NT2/D1 (cell line): Measurements from ENCODE around the gene FN1.

Source experiments
- DNase-seq: peaks from one replicate; pipeline ENCODE4 v3.0.0-alpha.2; 2011; ENCODE audit warnings: low read depth, low spot score
- H3K27me3 ChIP-seq: 2 replicates; pipeline ENCODE4 v1.6.0; 2011; ENCODE audit warnings: mild to moderate bottlenecking; ENCODE audit not compliant: insufficient read length, insufficient read depth
- H3K36me3 ChIP-seq: 2 replicates; pipeline ENCODE4 v1.6.1; 2011; ENCODE audit warnings: mild to moderate bottlenecking, low read length, mixed read lengths; ENCODE audit not compliant: insufficient read depth, insufficient read length
- H3K4me1 ChIP-seq: 2 replicates; pipeline ENCODE4 v1.5.1; 2011; ENCODE audit not compliant: insufficient read depth, insufficient read length
- H3K4me3 ChIP-seq: 2 replicates; pipeline ENCODE4 v1.5.1; 2011; ENCODE audit warnings: low read depth; ENCODE audit not compliant: insufficient read length
- H3K9ac ChIP-seq: 2 replicates; pipeline ENCODE4 v1.6.0; 2011; ENCODE audit warnings: low read depth; ENCODE audit not compliant: insufficient read length
- H3K9me3 ChIP-seq: 2 replicates; pipeline ENCODE4 v1.5.1; 2011; ENCODE audit warnings: mild to moderate bottlenecking, low read length; ENCODE audit not compliant: insufficient read depth
- SUZ12 ChIP-seq: IDR thresholded peaks from 2 replicates; pipeline ENCODE4 v1.6.1; 2011; ENCODE audit not compliant: insufficient read length, insufficient read depth; ENCODE audit errors: extremely low read depth
- YY1 ChIP-seq: IDR thresholded peaks from 2 replicates; pipeline ENCODE4 v1.6.1; 2011; ENCODE audit not compliant: insufficient read length, insufficient read depth
- ZNF274 ChIP-seq: IDR thresholded peaks from 2 replicates; pipeline ENCODE4 v1.6.1; 2011; ENCODE audit warnings: mild to moderate bottlenecking, low read depth, low read length

FN1 gene

GRCh38 chr2:215394102-215394805 is 41.6 kb downstream of the FN1 start:
- H3K9me3 ChIP-seq, result peaks cover 4% of the 10 kb centered on the region; the same call in 1 of the 2 replicates
- no peak overlapping the region for H3K4me3 ChIP-seq
- no peaks in the 10 kb centered on the region for H3K27me3 ChIP-seq
- no peaks in the 10 kb centered on the region for H3K4me1 ChIP-seq
- DNase-seq, result no peak
- peaks cover 97% of the 10 kb centered on the region for H3K36me3 ChIP-seq
- no peak for TF ChIP-seq ZNF274
- TF ChIP-seq YY1, result no peak
- TF ChIP-seq SUZ12, result no peak
- no peak overlapping the region for H3K9ac ChIP-seq

GRCh38 chr2:215392687-215393270 is 43.1 kb downstream of the FN1 start:
- DNase-seq, result no peak
- no peaks in the 10 kb centered on the region for H3K4me1 ChIP-seq
- H3K9ac ChIP-seq, result no peak overlapping the region
- no peaks in the 10 kb centered on the region for H3K27me3 ChIP-seq
- peaks cover 97% of the 10 kb centered on the region for H3K36me3 ChIP-seq
- peaks cover 4% of the 10 kb centered on the region; the same call in 1 of the 2 replicates for H3K9me3 ChIP-seq
- no peak overlapping the region for H3K4me3 ChIP-seq
- TF ChIP-seq ZNF274, result no peak
- TF ChIP-seq YY1, result no peak
- TF ChIP-seq SUZ12, result no peak

- Histone ChIP-seq H3K4me1 (no peaks in the 10 kb centered on the region), H3K9ac (no peak overlapping the region), H3K9me3 (peaks cover 4% of the 10 kb centered on the region; the same call in 1 of the 2 replicates), H3K36me3 (peaks cover 97% of the 10 kb centered on the region), H3K4me3 (no peak overlapping the region), H3K27me3 (no peaks in the 10 kb centered on the region)
- TF ChIP-seq YY1 (no peak), SUZ12 (no peak), ZNF274 (no peak)
- no peak for DNase-seq
These were observed 43.7 kb downstream of the FN1 start for GRCh38 chr2:215392164-215392563.

- no peaks in the 10 kb centered on the region for H3K4me1 ChIP-seq
- H3K4me3 ChIP-seq, result no peak overlapping the region
- H3K27me3 ChIP-seq, result no peaks in the 10 kb centered on the region
- peaks cover 4% of the 10 kb centered on the region; the same call in 1 of the 2 replicates for H3K9me3 ChIP-seq
- no peak for TF ChIP-seq YY1
- TF ChIP-seq SUZ12, result no peak
- no peak for TF ChIP-seq ZNF274
- no peak for DNase-seq
- H3K36me3 ChIP-seq, result peaks cover 97% of the 10 kb centered on the region
- H3K9ac ChIP-seq, result no peak overlapping the region
These were observed 44.3 kb downstream of the FN1 start for GRCh38 chr2:215391531-215391930.

- H3K9ac ChIP-seq, result no peak overlapping the region
- TF ChIP-seq ZNF274 (no peak), YY1 (no peak), SUZ12 (no peak)
- no peaks in the 10 kb centered on the region for H3K4me1 ChIP-seq
- no peak for DNase-seq
- peaks cover 4% of the 10 kb centered on the region; the same call in 1 of the 2 replicates for H3K9me3 ChIP-seq
- no peaks in the 10 kb centered on the region for H3K27me3 ChIP-seq
- no peak overlapping the region for H3K4me3 ChIP-seq
- H3K36me3 ChIP-seq, result peaks cover 93% of the 10 kb centered on the region
These were observed 45.3 kb downstream of the FN1 start for GRCh38 chr2:215390550-215390913.

GRCh38 chr2:215388002-215388728 is 47.7 kb downstream of the FN1 start:
- DNase-seq, result no peak
- Histone ChIP-seq H3K36me3 (peaks cover 88% of the 10 kb centered on the region), H3K9ac (no peak overlapping the region), H3K4me1 (no peaks in the 10 kb centered on the region), H3K27me3 (no peaks in the 10 kb centered on the region), H3K9me3 (peaks cover 4% of the 10 kb centered on the region; the same call in 1 of the 2 replicates), H3K4me3 (no peak overlapping the region)
- no peak for TF ChIP-seq SUZ12

GRCh38 chr2:215386566-215386965 is 49.3 kb downstream of the FN1 start:
- Histone ChIP-seq H3K36me3 (peaks cover 89% of the 10 kb centered on the region), H3K4me3 (no peak overlapping the region), H3K9ac (no peak overlapping the region), H3K27me3 (no peaks in the 10 kb centered on the region), H3K9me3 (peaks cover 3% of the 10 kb centered on the region; the same call in 1 of the 2 replicates), H3K4me1 (no peaks in the 10 kb centered on the region)
- DNase-seq, result no peak
- no peak for TF ChIP-seq ZNF274
- no peak for TF ChIP-seq YY1
